ENCODE measurements around the gene MYH8. TPM values are rescaled to one million over a fixed set of nuclear protein-coding genes. Genes with fewer than 3 reads are reported as not detected.

MYH8 gene
- total RNA-seq (not detected), polyA plus RNA-seq (not detected), total RNA-seq (not detected)

DNA sequence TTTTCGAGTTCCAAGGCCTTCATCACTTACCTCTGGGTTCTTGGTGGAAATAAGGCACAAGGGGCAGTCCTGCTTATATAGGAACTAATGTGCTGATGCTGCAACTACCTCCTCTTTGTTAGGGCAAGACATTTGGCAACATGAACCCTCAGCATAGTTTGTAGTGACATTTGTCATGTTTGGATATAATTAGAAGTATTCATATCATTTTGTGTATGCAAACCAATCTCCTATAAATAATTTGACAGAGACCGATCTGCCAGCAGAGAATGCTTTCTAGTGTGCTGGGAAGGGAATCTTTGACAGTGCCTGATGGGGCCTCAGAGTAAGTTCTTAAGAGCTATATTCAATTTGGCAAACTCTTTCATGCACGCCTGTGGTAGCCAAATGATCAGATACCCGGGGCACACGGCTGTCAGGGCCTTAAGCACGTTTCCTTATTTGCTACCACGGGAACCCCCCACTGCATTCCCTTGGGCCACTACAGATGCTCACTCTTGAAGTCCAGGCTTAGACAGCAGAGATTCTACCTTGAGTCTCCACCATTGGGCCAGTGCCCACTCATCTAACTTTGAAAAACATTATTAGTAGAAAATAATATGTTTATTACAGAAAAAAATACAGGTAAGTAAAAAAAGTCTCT, at the start of gene MYH8:
Gene MYH8, minus strand, starts transcription at position 51 of the 643 bp plus-strand sequence. CDS start 1,723 bp downstream, outside the sequence.
- no peak within 1 kb of the TSS for H3K4me3 Mint-ChIP-seq
- no peak for ATAC-seq
- DNase-seq, result no peak
- H3K36me3 Mint-ChIP-seq, result no peaks in the 10 kb centered on the region
- H3K4me1 Mint-ChIP-seq, result peaks cover 0 to 1% (median 0%) of the 10 kb centered on the region in 7 donors
- H3K9me3 Mint-ChIP-seq, result peaks cover 0 to 5% (median 0%) of the 10 kb centered on the region in 11 donors
- intact Hi-C loops (cut with micrococcal nuclease), result no loop called here
- H3K27me3 ChIP-seq (ENCODE audit: control insufficient read depth in 2 of 2, insufficient read depth in 2 of 2, low read length in 2 of 2), result no peaks in the 10 kb centered on the region
- no peak within 1 kb of the TSS for H3K4me3 ChIP-seq (ENCODE audit: low read length)
- ChIA-PET POLR2A (no interaction called here), CTCF (no interaction called here)
- H3K4me1 ChIP-seq (ENCODE audit: control insufficient read depth in 2 of 2, insufficient read depth in 2 of 2, low read length in 2 of 2), result no peaks in the 10 kb centered on the region
- no peak within 1 kb of the TSS for H3K27ac ChIP-seq (ENCODE audit: low read depth, low read length)
- no peaks in the 10 kb centered on the region for H3K9me3 ChIP-seq (ENCODE audit: control insufficient read depth in 2 of 3, low read length in 3 of 3)
- H3K27me3 Mint-ChIP-seq, result peaks cover 0 to 7% (median 0%) of the 10 kb centered on the region in 5 donors
- H3K36me3 ChIP-seq (ENCODE audit: control insufficient read depth in 2 of 3, insufficient read depth in 3 of 3, low read length in 3 of 3), result no peaks in the 10 kb centered on the region
- H3K27ac Mint-ChIP-seq, result no peak within 1 kb of the TSS

DNA sequence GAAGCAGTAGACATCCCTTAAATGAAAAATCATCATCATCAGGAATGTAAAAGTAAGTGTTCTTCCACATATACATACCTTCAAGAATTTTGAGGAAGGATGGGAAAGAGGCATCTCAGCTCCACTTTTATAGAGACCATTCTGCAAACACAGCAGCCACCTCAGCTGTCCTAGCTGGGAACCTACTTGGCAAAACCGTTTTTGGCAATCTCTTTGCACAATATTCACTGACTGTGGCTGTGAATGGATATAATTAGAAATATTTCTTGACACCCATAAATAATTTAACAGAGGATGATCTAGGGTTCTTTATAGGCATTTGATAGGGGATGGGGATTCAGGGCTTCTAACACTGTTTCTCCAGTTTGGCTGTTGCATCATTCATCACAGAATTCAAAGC, 47.7 kb upstream of the MYH8 start, which contains the start of gene MYH4:
Gene MYH4, minus strand, starts transcription at position 101 of the 400 bp plus-strand sequence. CDS start 2,814 bp downstream, outside the sequence.
- no peaks in the 10 kb centered on the region for H3K4me1 ChIP-seq (ENCODE audit: control insufficient read depth in 2 of 2, insufficient read depth in 2 of 2, low read length in 2 of 2)
- H3K27me3 Mint-ChIP-seq, result peaks cover 0 to 3% (median 0%) of the 10 kb centered on the region in 5 donors
- no peaks in the 10 kb centered on the region for H3K27me3 ChIP-seq (ENCODE audit: control insufficient read depth in 2 of 2, insufficient read depth in 2 of 2, low read length in 2 of 2)
- no peak within 1 kb of the TSS for H3K27ac Mint-ChIP-seq
- no peaks in the 10 kb centered on the region for H3K36me3 ChIP-seq (ENCODE audit: control insufficient read depth in 2 of 3, insufficient read depth in 3 of 3, low read length in 3 of 3)
- H3K27ac ChIP-seq (ENCODE audit: low read depth, low read length), result no peak within 1 kb of the TSS
- DNase-seq (no peak), ATAC-seq (no peak)
- no peaks in the 10 kb centered on the region for H3K4me1 Mint-ChIP-seq
- POLR2A ChIA-PET, result no interaction called here
- no peaks in the 10 kb centered on the region for H3K36me3 Mint-ChIP-seq
- no peaks in the 10 kb centered on the region for H3K9me3 ChIP-seq (ENCODE audit: control insufficient read depth in 2 of 3, low read length in 3 of 3)
- H3K4me3 ChIP-seq (ENCODE audit: low read length), result no peak within 1 kb of the TSS
- intact Hi-C loops (cut with micrococcal nuclease), result no loop called here
- CTCF ChIA-PET, result no interaction called here
- peaks cover 0 to 4% (median under 1%) of the 10 kb centered on the region in 11 donors for H3K9me3 Mint-ChIP-seq
- no peak within 1 kb of the TSS for H3K4me3 Mint-ChIP-seq

DNA sequence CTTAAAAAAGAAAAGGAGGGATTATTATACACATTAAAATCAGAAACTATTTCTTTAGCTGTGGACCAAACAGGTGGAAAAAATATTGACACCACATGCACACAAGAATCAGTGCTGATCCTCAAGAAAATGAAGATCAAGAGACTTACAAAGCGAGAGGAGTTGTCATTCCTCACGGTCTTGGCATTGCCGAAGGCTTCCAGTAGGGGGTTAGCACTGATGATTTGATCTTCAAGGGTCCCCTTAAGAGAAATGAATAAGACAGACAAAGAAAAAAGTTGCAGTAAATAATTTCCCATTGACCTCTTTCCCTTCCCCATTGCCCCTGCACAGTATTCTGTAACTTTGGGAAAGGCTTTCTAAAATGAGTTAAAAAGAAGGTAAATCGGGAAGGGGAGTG, 41.7 kb upstream of the MYH8 start:
- CTCF ChIA-PET, result no interaction called here
- POLR2A ChIA-PET, result no interaction called here
- H3K4me3 Mint-ChIP-seq, result no peak overlapping the region

DNA sequence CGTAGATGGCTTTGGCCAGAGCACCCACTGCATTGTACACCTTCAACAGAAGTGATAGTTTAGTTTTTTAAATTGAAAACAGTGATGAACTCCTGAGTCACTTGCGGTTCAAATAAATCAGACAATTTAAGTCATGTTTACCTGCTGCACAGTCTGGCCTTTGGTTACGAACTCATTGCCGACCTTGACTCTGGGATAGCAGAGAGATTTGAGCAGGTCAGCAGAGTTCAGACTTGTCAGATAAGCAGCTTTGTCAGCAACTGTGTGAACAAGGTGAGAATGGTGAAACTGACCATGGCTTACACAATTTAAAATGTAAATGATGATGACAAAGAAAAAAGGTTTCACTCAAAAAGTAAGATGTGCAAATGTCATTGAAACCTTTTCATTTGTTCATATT, 38.3 kb upstream of the MYH8 start:
- DNase-seq (no peak), ATAC-seq (no peak)
- no peaks in the 10 kb centered on the region for H3K36me3 Mint-ChIP-seq
- ChIA-PET POLR2A (no interaction called here), CTCF (no interaction called here)
- H3K9me3 Mint-ChIP-seq, result peaks cover 0 to 9% (median 2%) of the 10 kb centered on the region in 11 donors
- Histone ChIP-seq H3K27me3 (ENCODE audit: control insufficient read depth in 2 of 2, insufficient read depth in 2 of 2, low read length in 2 of 2) (no peaks in the 10 kb centered on the region), H3K36me3 (ENCODE audit: control insufficient read depth in 2 of 3, insufficient read depth in 3 of 3, low read length in 3 of 3) (no peaks in the 10 kb centered on the region), H3K4me3 (ENCODE audit: low read length) (no peak overlapping the region), H3K9me3 (ENCODE audit: control insufficient read depth in 2 of 3, low read length in 3 of 3) (no peaks in the 10 kb centered on the region), H3K27ac (ENCODE audit: low read depth, low read length) (no peak overlapping the region), H3K4me1 (ENCODE audit: control insufficient read depth in 2 of 2, insufficient read depth in 2 of 2, low read length in 2 of 2) (no peaks in the 10 kb centered on the region)
- no peaks in the 10 kb centered on the region for H3K4me1 Mint-ChIP-seq
- no peak overlapping the region for H3K27ac Mint-ChIP-seq
- H3K27me3 Mint-ChIP-seq, result peaks cover 0 to 14% (median 9%) of the 10 kb centered on the region in 5 donors
- no peak overlapping the region for H3K4me3 Mint-ChIP-seq
- intact Hi-C loops (cut with micrococcal nuclease), result no loop called here

More for the DNA sequence above, 41.7 kb upstream of the MYH8 start:
- Histone ChIP-seq H3K27ac (ENCODE audit: low read depth, low read length) (no peak overlapping the region), H3K36me3 (ENCODE audit: control insufficient read depth in 2 of 3, insufficient read depth in 3 of 3, low read length in 3 of 3) (no peaks in the 10 kb centered on the region), H3K9me3 (ENCODE audit: control insufficient read depth in 2 of 3, low read length in 3 of 3) (no peaks in the 10 kb centered on the region), H3K4me1 (ENCODE audit: control insufficient read depth in 2 of 2, insufficient read depth in 2 of 2, low read length in 2 of 2) (no peaks in the 10 kb centered on the region), H3K27me3 (ENCODE audit: control insufficient read depth in 2 of 2, insufficient read depth in 2 of 2, low read length in 2 of 2) (no peaks in the 10 kb centered on the region), H3K4me3 (ENCODE audit: low read length) (no peak overlapping the region)
- Mint-ChIP-seq H3K27me3 (peaks cover 0 to 13% (median 4%) of the 10 kb centered on the region in 5 donors), H3K4me1 (no peaks in the 10 kb centered on the region), H3K36me3 (no peaks in the 10 kb centered on the region), H3K9me3 (peaks cover 0 to 9% (median 2%) of the 10 kb centered on the region in 11 donors), H3K27ac (no peak overlapping the region)
- ATAC-seq (no peak), DNase-seq (no peak)
- intact Hi-C loops (cut with micrococcal nuclease), result no loop called here

DNA sequence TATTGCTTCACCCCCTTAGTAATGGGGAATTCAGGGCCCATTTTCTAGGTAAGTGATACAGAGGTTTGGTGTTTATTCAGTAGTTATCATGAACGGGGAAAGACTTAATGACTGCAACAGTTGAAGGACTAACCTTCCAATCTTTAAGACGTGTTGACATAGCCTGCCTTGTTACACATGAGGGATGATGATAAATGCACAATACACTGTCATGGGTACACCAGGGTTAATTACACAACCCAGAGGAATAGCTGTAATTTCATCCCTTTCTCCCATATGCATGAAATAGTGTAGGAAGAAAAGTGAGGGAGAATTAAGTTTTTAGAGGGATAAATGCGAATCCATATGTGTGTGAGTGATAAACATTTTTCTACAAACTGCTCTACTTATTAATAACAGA, 37.0 kb upstream of the MYH8 start:
- ChIA-PET POLR2A (no interaction called here), CTCF (no interaction called here)
- intact Hi-C loops (cut with micrococcal nuclease), result no loop called here
- Histone ChIP-seq H3K9me3 (ENCODE audit: control insufficient read depth in 2 of 3, low read length in 3 of 3) (no peaks in the 10 kb centered on the region), H3K4me3 (ENCODE audit: low read length) (no peak overlapping the region), H3K27me3 (ENCODE audit: control insufficient read depth in 2 of 2, insufficient read depth in 2 of 2, low read length in 2 of 2) (no peaks in the 10 kb centered on the region), H3K27ac (ENCODE audit: low read depth, low read length) (no peak overlapping the region), H3K4me1 (ENCODE audit: control insufficient read depth in 2 of 2, insufficient read depth in 2 of 2, low read length in 2 of 2) (no peaks in the 10 kb centered on the region), H3K36me3 (ENCODE audit: control insufficient read depth in 2 of 3, insufficient read depth in 3 of 3, low read length in 3 of 3) (no peaks in the 10 kb centered on the region)
- Mint-ChIP-seq H3K27ac (no peak overlapping the region), H3K4me1 (no peaks in the 10 kb centered on the region), H3K27me3 (peaks cover 0 to 14% (median 9%) of the 10 kb centered on the region in 5 donors), H3K9me3 (peaks cover 0 to 4% (median 0%) of the 10 kb centered on the region in 11 donors), H3K4me3 (no peak overlapping the region), H3K36me3 (no peaks in the 10 kb centered on the region)
- ATAC-seq (no peak), DNase-seq (no peak)

DNA sequence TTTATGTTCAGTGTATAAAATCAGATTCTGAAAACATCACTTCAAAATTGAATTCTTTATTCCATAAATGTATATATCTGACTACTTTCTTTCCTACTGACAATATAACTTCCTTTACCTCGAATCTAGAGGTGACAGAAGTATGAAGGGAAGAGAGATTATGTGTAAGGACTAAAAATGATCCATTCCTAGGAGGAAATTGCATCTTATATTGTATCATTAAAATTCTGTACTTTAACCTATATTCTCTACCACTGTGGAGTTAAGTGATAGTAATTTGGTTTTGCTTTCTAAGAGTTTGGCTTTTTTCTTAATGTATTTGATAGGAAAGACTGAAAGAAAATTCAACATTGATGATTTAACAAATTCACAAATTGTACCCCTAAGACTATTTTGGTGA, 36.2 kb upstream of the MYH8 start:
- DNase-seq (no peak), ATAC-seq (no peak)
- Histone ChIP-seq H3K4me3 (ENCODE audit: low read length) (no peak overlapping the region), H3K27ac (ENCODE audit: low read depth, low read length) (no peak overlapping the region), H3K27me3 (ENCODE audit: control insufficient read depth in 2 of 2, insufficient read depth in 2 of 2, low read length in 2 of 2) (no peaks in the 10 kb centered on the region), H3K4me1 (ENCODE audit: control insufficient read depth in 2 of 2, insufficient read depth in 2 of 2, low read length in 2 of 2) (no peaks in the 10 kb centered on the region), H3K36me3 (ENCODE audit: control insufficient read depth in 2 of 3, insufficient read depth in 3 of 3, low read length in 3 of 3) (no peaks in the 10 kb centered on the region), H3K9me3 (ENCODE audit: control insufficient read depth in 2 of 3, low read length in 3 of 3) (no peaks in the 10 kb centered on the region)
- H3K36me3 Mint-ChIP-seq, result no peaks in the 10 kb centered on the region
- intact Hi-C loops (cut with micrococcal nuclease), result no loop called here
- H3K4me1 Mint-ChIP-seq, result no peaks in the 10 kb centered on the region
- peaks cover 0 to 14% (median 9%) of the 10 kb centered on the region in 5 donors for H3K27me3 Mint-ChIP-seq
- POLR2A ChIA-PET, result no interaction called here
- CTCF ChIA-PET, result no interaction called here
- peaks cover 0 to 4% (median 0%) of the 10 kb centered on the region in 11 donors for H3K9me3 Mint-ChIP-seq
- H3K4me3 Mint-ChIP-seq, result no peak overlapping the region
- H3K27ac Mint-ChIP-seq, result no peak overlapping the region

All from naive thymus-derived CD4-positive, alpha-beta T cell (primary cell).